Naive B cell (primary cell): ENCODE results near the gene COQ4. TPM values are rescaled to one million over a fixed set of nuclear protein-coding genes. Genes with fewer than 3 reads are reported as not detected.

Source experiments
- ATAC-seq, 2 donors: fragments of 150-1000 bp; cut with Tn5 transposase; 2 replicates each; pipeline ENCODE4 v1.10.0; 2021; ENCODE audit warnings: low read depth in 2 of 2, mild to moderate bottlenecking in 2 of 2, moderate library complexity in 2 of 2
- DNase-seq: peaks from one replicate; pipeline ENCODE4 v3.0.0; 2022
- H3K27ac Mint-ChIP-seq, 6 donors: one replicate each; pipeline ENCODE4 v1.8.0; 2020 to 2022; ENCODE audit warnings: mild to moderate bottlenecking in 6 of 6, mixed read lengths in 6 of 6, moderate library complexity in 5 of 6, inconsistent platforms in 2 of 6
- H3K27me3 Mint-ChIP-seq, 3 donors: one replicate each; pipeline ENCODE4 v1.8.0; 2021 to 2022; ENCODE audit warnings: mixed read lengths in 3 of 3, mild to moderate bottlenecking in 1 of 3
- H3K36me3 Mint-ChIP-seq, 2 donors: one replicate each; pipeline ENCODE4 v1.8.0; 2020 to 2022; ENCODE audit warnings: mixed read lengths in 2 of 2, inconsistent platforms in 1 of 2, mild to moderate bottlenecking in 1 of 2
- H3K4me1 Mint-ChIP-seq, 3 donors: one replicate each; pipeline ENCODE4 v1.8.0; 2020 to 2022; ENCODE audit warnings: mixed read lengths in 3 of 3, inconsistent platforms in 1 of 3, mild to moderate bottlenecking in 1 of 3, moderate library complexity in 1 of 3
- H3K4me3 Mint-ChIP-seq, 8 donors: one replicate each; pipeline ENCODE4 v1.8.0; 2020 to 2022; ENCODE audit warnings: mild to moderate bottlenecking in 8 of 8, mixed read lengths in 8 of 8, moderate library complexity in 8 of 8, inconsistent platforms in 2 of 8
- H3K9me3 Mint-ChIP-seq, 7 donors: one replicate each; pipeline ENCODE4 v1.8.0; 2020 to 2022; ENCODE audit warnings: mixed read lengths in 7 of 7, mild to moderate bottlenecking in 5 of 7, inconsistent platforms in 2 of 7, moderate library complexity in 1 of 7
- polyA plus RNA-seq, 6 donors: library from polyadenylated mRNA; unstranded; fragments of 300-500 nt; fragmentation: Illumina TruSeq; gene quantifications; one replicate each; pipeline ENCODE4 v1.2.3, GENCODE V29; 2021; ENCODE audit warnings: low read depth in 6 of 6

Gene COQ4
- polyA plus RNA-seq, 6 donors from 2014 or later: 25.5 to 37.5 (median 31.3) TPM

DNA sequence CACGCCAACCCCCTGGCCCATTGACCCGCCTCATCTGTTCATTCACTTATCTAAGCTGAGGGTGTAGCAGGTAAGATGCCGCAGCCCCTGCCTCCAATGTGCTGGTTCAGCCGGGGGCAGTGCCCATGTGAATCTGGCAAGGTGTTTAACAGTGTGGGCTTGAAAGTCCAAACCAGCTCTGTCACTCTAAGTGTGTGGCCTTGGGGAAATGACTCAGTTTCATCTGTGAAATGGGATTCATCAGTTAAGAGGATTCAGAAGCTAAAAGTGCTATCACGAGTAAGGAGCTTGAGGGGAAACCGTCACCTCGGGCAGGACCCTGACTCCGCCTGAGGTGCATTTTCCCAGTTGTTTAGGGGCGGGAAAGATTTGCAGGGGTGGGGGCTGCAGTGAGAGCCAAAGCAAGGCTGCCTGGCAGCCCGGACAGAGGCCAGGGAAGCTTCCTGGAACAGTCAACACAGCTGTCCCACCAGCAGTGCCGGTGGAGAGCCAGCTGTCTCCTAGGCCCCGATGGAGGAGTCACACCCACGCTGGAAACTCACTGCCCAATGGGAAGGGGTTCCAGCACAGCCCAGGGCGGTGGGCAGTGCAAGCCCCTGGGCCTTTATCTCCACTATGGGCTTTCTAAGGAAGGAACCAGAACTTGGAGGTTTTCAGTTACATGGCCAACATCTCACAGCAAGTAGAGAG, 38.8 kb downstream of the COQ4 start:
- DNase-seq (no peak), ATAC-seq (no peak)
- peaks cover 7 to 18% (median 9%) of the 10 kb centered on the region in 3 donors for H3K4me1 Mint-ChIP-seq
- H3K36me3 Mint-ChIP-seq: no peaks in the 10 kb centered on the region
- no peaks in the 10 kb centered on the region for H3K27me3 Mint-ChIP-seq
- H3K27ac Mint-ChIP-seq: peak overlapping the region in 1 of 6 donors; percentile 41
- H3K9me3 Mint-ChIP-seq: no peaks in the 10 kb centered on the region
- H3K4me3 Mint-ChIP-seq: peak overlapping the region; percentile 35 to 85 (median 67)

DNA sequence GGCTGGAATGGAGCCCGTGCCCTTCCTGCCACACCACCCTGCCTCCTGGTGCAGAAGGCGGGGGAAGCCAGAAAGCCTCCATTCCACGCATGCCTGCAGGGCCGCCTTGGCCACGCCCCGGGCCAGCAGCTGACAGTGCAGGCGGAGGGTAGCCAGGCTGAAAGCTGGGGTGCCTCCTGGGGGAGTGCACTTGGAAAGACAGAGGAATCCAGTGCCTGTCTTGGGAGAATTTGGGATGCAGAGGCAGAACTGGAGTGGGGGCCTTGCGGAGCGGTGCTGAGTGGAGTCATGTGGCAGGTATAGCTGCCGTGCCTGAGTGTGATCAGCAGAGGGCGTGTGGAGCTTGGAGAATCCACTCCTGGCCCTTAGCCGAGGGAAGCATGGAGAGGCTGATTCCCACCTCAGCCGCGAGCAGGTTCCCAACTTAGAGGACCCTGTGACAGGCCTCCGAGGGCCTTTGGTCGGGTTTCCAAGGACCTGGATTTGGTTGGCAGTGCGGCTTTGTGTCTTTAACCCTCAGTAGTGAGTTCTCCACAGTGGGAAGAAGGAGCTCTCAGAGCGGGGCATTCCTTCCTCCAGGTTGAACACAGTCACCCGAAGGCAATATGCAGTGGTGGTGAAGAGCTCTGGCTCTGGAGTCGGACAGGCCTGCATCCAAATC, 39.5 kb downstream of the COQ4 start:
- Mint-ChIP-seq H3K9me3 (no peaks in the 10 kb centered on the region), H3K4me3 (peak overlapping the region; percentile 64 to 85 (median 72)), H3K4me1 (peaks cover 7 to 18% (median 9%) of the 10 kb centered on the region in 3 donors), H3K36me3 (no peaks in the 10 kb centered on the region), H3K27me3 (peaks cover 0 to 3% (median 0%) of the 10 kb centered on the region in 3 donors), H3K27ac (no peak overlapping the region)
- ATAC-seq (peak; percentile 86 to 87), DNase-seq (peak; percentile 53)

GRCh38 chr9:128362774-128363173, 40.1 kb downstream of the COQ4 start:
- Mint-ChIP-seq H3K4me3 (no peak overlapping the region), H3K27ac (no peak overlapping the region), H3K4me1 (peaks cover 7 to 18% (median 9%) of the 10 kb centered on the region in 3 donors)

DNA sequence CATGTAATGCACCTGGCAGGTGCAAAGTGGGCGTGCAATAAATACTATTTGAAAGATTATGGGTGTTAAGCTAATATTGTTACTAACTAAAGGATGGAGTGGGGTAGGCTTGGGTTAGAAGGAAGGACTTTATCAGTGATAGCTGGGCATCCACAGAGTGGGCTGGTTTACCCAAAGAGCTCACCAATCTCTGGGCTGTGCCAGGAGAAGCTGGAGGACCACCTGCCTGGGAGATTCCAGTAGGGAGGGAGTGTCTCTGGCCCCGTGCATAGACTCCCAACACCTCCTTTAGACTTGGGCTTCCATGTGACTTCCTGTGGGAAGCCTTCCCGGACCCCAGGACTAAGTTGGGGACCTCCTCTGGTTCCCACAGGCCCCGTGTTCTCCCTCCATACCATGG, 42.9 kb downstream of the COQ4 start:
- DNase-seq (no peak), ATAC-seq (no peak)
- peaks cover 13 to 26% (median 14%) of the 10 kb centered on the region in 3 donors for H3K4me1 Mint-ChIP-seq
- peak overlapping the region in 2 of 6 donors; percentile 78 to 88 for H3K27ac Mint-ChIP-seq
- no peaks in the 10 kb centered on the region for H3K9me3 Mint-ChIP-seq
- H3K4me3 Mint-ChIP-seq: peak overlapping the region in 3 of 8 donors; percentile 18 to 41 (median 41)
- no peaks in the 10 kb centered on the region for H3K36me3 Mint-ChIP-seq
- peaks cover 0 to 4% (median 0%) of the 10 kb centered on the region in 3 donors for H3K27me3 Mint-ChIP-seq

More at GRCh38 chr9:128362774-128363173, 40.1 kb downstream of the COQ4 start:
- H3K9me3 Mint-ChIP-seq: no peaks in the 10 kb centered on the region
- H3K27me3 Mint-ChIP-seq: peaks cover 0 to 4% (median 0%) of the 10 kb centered on the region in 3 donors
- DNase-seq (no peak), ATAC-seq (no peak)
- H3K36me3 Mint-ChIP-seq: no peaks in the 10 kb centered on the region

DNA sequence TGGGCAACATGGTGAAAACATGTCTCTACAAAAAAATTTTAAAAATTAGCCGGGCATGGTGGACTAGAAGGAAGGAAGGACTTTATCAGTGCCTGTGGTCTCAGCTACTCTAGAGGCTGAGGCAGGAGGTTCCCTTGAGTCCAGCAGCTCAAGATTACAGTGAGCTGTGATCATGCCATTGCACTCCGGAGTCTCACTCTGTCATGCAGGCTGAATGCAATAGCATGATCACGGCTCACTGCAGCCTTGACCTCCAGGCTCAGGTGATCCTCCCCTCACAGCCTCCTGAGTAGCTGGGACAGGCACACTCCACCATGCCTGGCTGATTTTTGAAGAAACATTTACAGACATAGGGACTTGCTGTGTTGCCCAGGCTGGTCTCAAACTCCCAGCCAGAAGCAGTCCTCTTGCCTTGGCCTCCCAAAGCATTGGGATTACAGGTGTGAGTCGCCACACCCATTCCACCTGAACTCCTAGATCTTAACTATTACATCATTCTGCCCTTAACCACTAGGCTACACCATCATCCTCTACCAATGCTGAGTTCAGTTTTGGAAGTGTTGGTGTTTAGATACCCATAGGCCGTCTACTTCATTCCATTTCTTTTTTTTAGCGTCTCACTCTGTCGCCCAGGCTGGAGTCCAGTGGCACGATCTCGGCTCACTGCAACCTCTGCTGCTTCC, 46.5 kb downstream of the COQ4 start:
- H3K27me3 Mint-ChIP-seq: peaks cover 0 to 4% (median 0%) of the 10 kb centered on the region in 3 donors
- no peak overlapping the region for H3K27ac Mint-ChIP-seq
- peaks cover 31 to 56% (median 37%) of the 10 kb centered on the region in 3 donors for H3K4me1 Mint-ChIP-seq
- no peaks in the 10 kb centered on the region for H3K9me3 Mint-ChIP-seq
- DNase-seq (no peak), ATAC-seq (no peak)
- H3K4me3 Mint-ChIP-seq: peak overlapping the region in 4 of 8 donors; percentile 51 to 84 (median 69)
- peaks cover 4 to 8% of the 10 kb centered on the region in 2 donors for H3K36me3 Mint-ChIP-seq

GRCh38 chr9:128370367-128370751, 47.7 kb downstream of the COQ4 start:
- Mint-ChIP-seq H3K4me3 (peak overlapping the region; percentile 91 to 99 (median 97)), H3K27ac (peak overlapping the region; percentile 97 to 99 (median 98)), H3K4me1 (peaks cover 31 to 48% (median 37%) of the 10 kb centered on the region in 3 donors), H3K9me3 (no peaks in the 10 kb centered on the region), H3K27me3 (peaks cover 0 to 4% (median 0%) of the 10 kb centered on the region in 3 donors), H3K36me3 (peaks cover 4 to 8% of the 10 kb centered on the region in 2 donors)
- ATAC-seq (no peak), DNase-seq (no peak)

GRCh38 chr9:128370752-128371629, 48.4 kb downstream of the COQ4 start, which contains the start of gene URM1:
TSS of gene URM1 (plus strand) at chr9:128371374. CDS start at chr9:128371381, 7 bp downstream.
- Mint-ChIP-seq H3K27ac (peak within 1 kb of the TSS; percentile 97 to 99 (median 98)), H3K4me3 (peak within 1 kb of the TSS; percentile 91 to 99 (median 97)), H3K4me1 (peaks cover 33 to 45% (median 37%) of the 10 kb centered on the region in 3 donors), H3K36me3 (peaks cover 4 to 8% of the 10 kb centered on the region in 2 donors), H3K27me3 (peaks cover 0 to 4% (median 0%) of the 10 kb centered on the region in 3 donors), H3K9me3 (no peaks in the 10 kb centered on the region)
- ATAC-seq (peak; percentile 93 to 95), DNase-seq (peak; percentile 94)

GRCh38 chr9:128371630-128372117, 49.0 kb downstream of the COQ4 start:
- H3K4me1 Mint-ChIP-seq: peaks cover 33 to 45% (median 37%) of the 10 kb centered on the region in 3 donors
- H3K9me3 Mint-ChIP-seq: no peaks in the 10 kb centered on the region
- H3K27ac Mint-ChIP-seq: peak overlapping the region; percentile 97 to 99 (median 98)
- peaks cover 4 to 8% of the 10 kb centered on the region in 2 donors for H3K36me3 Mint-ChIP-seq
- H3K4me3 Mint-ChIP-seq: peak overlapping the region; percentile 91 to 99 (median 97)
- DNase-seq (no peak), ATAC-seq (no peak)
- H3K27me3 Mint-ChIP-seq: peaks cover 0 to 4% (median 0%) of the 10 kb centered on the region in 3 donors

GRCh38 chr9:128372188-128372641, 49.6 kb downstream of the COQ4 start:
- no peak for DNase-seq

GRCh38 chr9:128372784-128373183, 50.1 kb downstream of the COQ4 start:
- no peak for ATAC-seq
- H3K36me3 Mint-ChIP-seq: peaks cover 4 to 8% of the 10 kb centered on the region in 2 donors
- peak overlapping the region in 4 of 6 donors; percentile 59 to 98 (median 70) for H3K27ac Mint-ChIP-seq
- H3K4me1 Mint-ChIP-seq: peaks cover 33 to 45% (median 37%) of the 10 kb centered on the region in 3 donors
- DNase-seq: no peak
- no peaks in the 10 kb centered on the region for H3K9me3 Mint-ChIP-seq
- H3K4me3 Mint-ChIP-seq: peak overlapping the region in 7 of 8 donors; percentile 91 to 99 (median 97)
- no peaks in the 10 kb centered on the region for H3K27me3 Mint-ChIP-seq

More at GRCh38 chr9:128372188-128372641, 49.6 kb downstream of the COQ4 start:
- Mint-ChIP-seq H3K27me3 (no peaks in the 10 kb centered on the region), H3K4me1 (peaks cover 33 to 45% (median 37%) of the 10 kb centered on the region in 3 donors), H3K27ac (peak overlapping the region; percentile 69 to 99 (median 98)), H3K4me3 (peak overlapping the region; percentile 91 to 99 (median 97)), H3K36me3 (peaks cover 4 to 8% of the 10 kb centered on the region in 2 donors), H3K9me3 (no peaks in the 10 kb centered on the region)
- no peak for ATAC-seq

DNA sequence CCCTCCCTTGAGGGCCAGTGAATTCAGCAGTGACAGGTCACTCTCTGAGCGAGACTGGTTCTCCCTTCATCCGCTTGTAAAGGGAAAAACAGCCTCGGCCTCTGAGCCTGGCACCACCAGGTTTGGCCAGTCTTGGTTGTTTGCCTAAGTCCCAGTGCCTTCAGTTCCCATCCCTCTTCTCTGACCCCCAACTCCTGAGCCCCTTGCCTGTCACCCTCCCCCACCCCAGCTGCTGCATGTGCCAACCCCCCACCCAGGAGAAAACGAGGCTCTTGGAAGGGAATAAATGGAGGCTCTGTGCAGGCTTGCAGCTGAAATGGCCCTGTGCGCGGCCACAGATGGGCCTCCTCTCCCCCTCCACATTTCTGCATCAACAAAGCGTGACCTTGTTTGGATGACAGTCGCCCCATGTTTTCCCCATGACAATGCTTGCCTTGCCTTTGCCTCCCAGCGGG, 51.6 kb downstream of the COQ4 start:
- H3K36me3 Mint-ChIP-seq: peaks cover 4 to 8% of the 10 kb centered on the region in 2 donors
- ATAC-seq (no peak), DNase-seq (no peak)
- no peak overlapping the region for H3K27ac Mint-ChIP-seq
- no peaks in the 10 kb centered on the region for H3K27me3 Mint-ChIP-seq
- H3K9me3 Mint-ChIP-seq: no peaks in the 10 kb centered on the region
- no peak overlapping the region for H3K4me3 Mint-ChIP-seq
- H3K4me1 Mint-ChIP-seq: peaks cover 33 to 49% (median 37%) of the 10 kb centered on the region in 3 donors

DNA sequence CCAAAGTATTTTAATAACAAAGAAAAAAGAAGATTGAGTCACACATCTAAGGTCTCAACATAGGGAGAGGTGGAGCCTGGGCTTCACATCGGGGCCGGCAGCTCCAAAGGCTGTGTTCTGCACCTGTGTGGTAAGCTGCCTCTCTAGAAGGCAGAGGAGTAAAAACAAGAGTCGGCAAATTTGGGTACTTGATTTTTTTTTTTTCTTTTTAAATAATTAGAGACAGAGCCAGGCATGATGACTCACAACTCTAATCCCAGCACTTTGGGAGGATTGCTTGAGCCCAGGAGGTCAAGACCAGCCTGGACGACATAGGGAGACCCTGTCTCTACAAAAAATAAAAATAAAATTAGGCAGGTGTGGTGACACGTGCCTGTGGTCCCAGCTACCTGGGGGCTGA, 53.2 kb downstream of the COQ4 start:
- Mint-ChIP-seq H3K27ac (peak overlapping the region in 2 of 6 donors; percentile 49 to 71), H3K9me3 (no peaks in the 10 kb centered on the region), H3K27me3 (no peaks in the 10 kb centered on the region), H3K4me1 (peaks cover 26 to 37% (median 28%) of the 10 kb centered on the region in 3 donors), H3K36me3 (peaks cover 4 to 8% of the 10 kb centered on the region in 2 donors), H3K4me3 (peak overlapping the region in 2 of 8 donors; percentile 30 to 60)
- DNase-seq: no peak
- no peak for ATAC-seq
